ENCODE results near the gene KDM6A. TPM values are rescaled to one million over a fixed set of nuclear protein-coding genes. Genes with fewer than 3 reads are reported as not detected.

KDM6A gene
- total and polyA plus RNA-seq, 2 donors (not counting 3 experiments of a cell fraction or from before 2014, with no cell fraction given), result 9.0 to 20.6 TPM

- H3K4me2 ChIP-seq (ENCODE audit: insufficient read depth, low read length), result peak overlapping the region; percentile 25
- H3K27me3 ChIP-seq (ENCODE audit: control insufficient read depth in 2 of 2, insufficient read depth in 2 of 2, low read length in 2 of 2), result no peaks in the 10 kb centered on the region
- H3K9ac ChIP-seq (replicated peaks; ENCODE audit: extremely low read depth, insufficient read depth, low read length), result no peak overlapping the region
- no peak overlapping the region for H3K27ac ChIP-seq (ENCODE audit: insufficient read depth, low read depth, low read length)
- dilution Hi-C loops (cut with MboI; ENCODE audit: extremely low pct_ligation_motif_present, low sequenced_read_pairs) (no loop called here), intact Hi-C loops (cut with micrococcal nuclease) (no loop called here)
- H3K9me1 ChIP-seq (replicated peaks; ENCODE audit: control insufficient read depth, extremely low read depth, insufficient read depth, low read length), result no peaks in the 10 kb centered on the region
- TF ChIP-seq POLR2A (IDR thresholded peaks at IDR 0.05; ENCODE audit: low read depth, low read length), result no peak
- no peak overlapping the region for H3K4me3 ChIP-seq (replicated peaks in 1 of 3; ENCODE audit: insufficient read depth in 1 of 3, low read depth in 1 of 3, low read length in 3 of 3)
- H3K36me3 ChIP-seq (ENCODE audit: control insufficient read depth in 2 of 2, extremely low read depth in 1 of 2, insufficient read depth in 2 of 2, low read length in 2 of 2), result no peaks in the 10 kb centered on the region
- H4K20me1 ChIP-seq (replicated peaks; ENCODE audit: control insufficient read depth, extremely low read depth, insufficient read depth, low read length), result no peaks in the 10 kb centered on the region
- H3K79me2 ChIP-seq (ENCODE audit: control insufficient read depth, insufficient read depth, low read length), result peaks cover 35% of the 10 kb centered on the region
- no peak overlapping the region for H2AFZ ChIP-seq (ENCODE audit: low read depth, low read length)
- DNase-seq (ENCODE audit: low read depth, low spot score) (no peak), FAIRE-seq (no peak)
- no TSS peak for BruUV-seq (replicated peaks)
- POLR2A ChIA-PET, result no interaction called here
- H3K9me3 ChIP-seq (replicated peaks; ENCODE audit: control insufficient read depth, insufficient read depth, low read length), result no peaks in the 10 kb centered on the region
- CTCF ChIA-PET, result no interaction called here
- H3K4me1 ChIP-seq (ENCODE audit: control insufficient read depth, extremely low read depth, insufficient read depth, low read length), result peaks cover 6% of the 10 kb centered on the region
These were observed 89.0 kb downstream of the KDM6A start for GRCh38 chrX:44961817-44962607.

- Histone ChIP-seq H2AFZ (ENCODE audit: low read depth, low read length) (no peak overlapping the region), H4K20me1 (replicated peaks; ENCODE audit: control insufficient read depth, extremely low read depth, insufficient read depth, low read length) (no peaks in the 10 kb centered on the region), H3K4me3 (replicated peaks in 1 of 3; ENCODE audit: insufficient read depth in 1 of 3, low read depth in 1 of 3, low read length in 3 of 3) (no peak overlapping the region), H3K9ac (replicated peaks; ENCODE audit: extremely low read depth, insufficient read depth, low read length) (no peak overlapping the region), H3K79me2 (ENCODE audit: control insufficient read depth, insufficient read depth, low read length) (peaks cover 33% of the 10 kb centered on the region), H3K9me3 (replicated peaks; ENCODE audit: control insufficient read depth, insufficient read depth, low read length) (no peaks in the 10 kb centered on the region), H3K9me1 (replicated peaks; ENCODE audit: control insufficient read depth, extremely low read depth, insufficient read depth, low read length) (no peaks in the 10 kb centered on the region), H3K27ac (ENCODE audit: insufficient read depth, low read depth, low read length) (no peak overlapping the region), H3K36me3 (ENCODE audit: control insufficient read depth in 2 of 2, extremely low read depth in 1 of 2, insufficient read depth in 2 of 2, low read length in 2 of 2) (no peaks in the 10 kb centered on the region), H3K4me2 (ENCODE audit: insufficient read depth, low read length) (no peak overlapping the region), H3K27me3 (ENCODE audit: control insufficient read depth in 2 of 2, insufficient read depth in 2 of 2, low read length in 2 of 2) (no peaks in the 10 kb centered on the region), H3K4me1 (ENCODE audit: control insufficient read depth, extremely low read depth, insufficient read depth, low read length) (peaks cover 6% of the 10 kb centered on the region)
- intact Hi-C loops (cut with micrococcal nuclease) (no loop called here), dilution Hi-C loops (cut with MboI; ENCODE audit: extremely low pct_ligation_motif_present, low sequenced_read_pairs) (no loop called here)
- TF ChIP-seq POLR2AphosphoS5 (IDR thresholded peaks at IDR 0.05; ENCODE audit: insufficient read depth, low read depth, low read length) (no peak), MAX (IDR thresholded peaks at IDR 0.05; ENCODE audit: insufficient read depth, insufficient read length) (no peak), EZH2 (IDR thresholded peaks at IDR 0.05; ENCODE audit: borderline replicate concordance, low read depth, low read length, severe bottlenecking) (no peak), POLR2A (IDR thresholded peaks at IDR 0.05; ENCODE audit: low read depth, low read length) (no peak), CTCF (IDR thresholded peaks at IDR 0.05; ENCODE audit: extremely low read depth in 1 of 2, insufficient read depth in 1 of 2, low read depth in 1 of 2, low read length in 2 of 2) (no peak), MYC (IDR thresholded peaks at IDR 0.05; ENCODE audit: low read depth, low read length) (no peak), FOS (IDR thresholded peaks at IDR 0.05; ENCODE audit: borderline replicate concordance, insufficient read depth, low read length) (no peak), GATA2 (IDR thresholded peaks at IDR 0.05; ENCODE audit: insufficient read depth, insufficient read length, low read depth, low read length) (no peak), JUN (IDR thresholded peaks at IDR 0.05; ENCODE audit: borderline replicate concordance, insufficient read depth, insufficient read length, low read depth) (no peak)
- no peak for FAIRE-seq
- no TSS peak for BruUV-seq (replicated peaks)
- CTCF ChIA-PET, result no interaction called here
- DNase-seq (ENCODE audit: low read depth, low spot score), result no peak
- POLR2A ChIA-PET, result no interaction called here
These were observed 90.0 kb downstream of the KDM6A start for GRCh38 chrX:44962944-44963343.
